Measurements from ENCODE around the gene ZNF354C. TPM values are rescaled to one million over a fixed set of nuclear protein-coding genes. Genes with fewer than 3 reads are reported as not detected.

ZNF354C gene
- total RNA-seq, 1 donor from 2014 or later, result 4.1 TPM

- Mint-ChIP-seq H3K27ac (ENCODE audit: unreplicated experiment) (no peak overlapping the region), H3K4me3 (ENCODE audit: unreplicated experiment) (no peak overlapping the region), H3K27me3 (ENCODE audit: low read depth, unreplicated experiment) (no peaks in the 10 kb centered on the region), H3K36me3 (ENCODE audit: low read depth, unreplicated experiment) (peaks cover 2% of the 10 kb centered on the region), H3K4me1 (ENCODE audit: low read depth, unreplicated experiment) (no peaks in the 10 kb centered on the region), H3K9me3 (ENCODE audit: unreplicated experiment) (peaks cover 19% of the 10 kb centered on the region)
- Histone ChIP-seq H3K79me2 (ENCODE audit: insufficient read depth, low read length) (no peaks in the 10 kb centered on the region), H3K27me3 (ENCODE audit: insufficient read depth, low read length) (no peaks in the 10 kb centered on the region), H3K27ac (ENCODE audit: low read depth, low read length) (no peak overlapping the region), H3K36me3 (ENCODE audit: insufficient read depth, low read length) (no peaks in the 10 kb centered on the region), H2AFZ (ENCODE audit: low read depth, low read length) (no peak overlapping the region), H3K9ac (ENCODE audit: low read length) (no peak overlapping the region), H3K4me1 (ENCODE audit: insufficient read depth, low read length) (no peaks in the 10 kb centered on the region), H3K4me3 (ENCODE audit: insufficient read depth, low read depth, low read length) (no peak overlapping the region), H3K9me3 (ENCODE audit: insufficient read depth, low read depth, low read length) (peaks cover 8% of the 10 kb centered on the region), H4K20me1 (ENCODE audit: insufficient read depth, low read length) (no peaks in the 10 kb centered on the region), H3K4me2 (ENCODE audit: low read length) (no peak overlapping the region)
- DNase-seq (ENCODE audit: low read depth), result no peak
- FAIRE-seq, result no peak
- no peak for TF ChIP-seq EZH2 (IDR thresholded peaks at IDR 0.05; ENCODE audit: insufficient read depth, low read length)
- TF ChIP-seq CTCF (IDR thresholded peaks at IDR 0.05; ENCODE audit: insufficient read depth, low read depth, low read length), result no peak
Measured at GRCh38 chr5:179055436-179055835, 4.7 kb upstream of the ZNF354C start.

- Histone ChIP-seq H2AFZ (ENCODE audit: low read depth, low read length) (no peak overlapping the region), H3K79me2 (ENCODE audit: insufficient read depth, low read length) (peaks cover 4% of the 10 kb centered on the region), H3K9ac (ENCODE audit: low read length) (no peak overlapping the region), H3K4me1 (ENCODE audit: insufficient read depth, low read length) (no peaks in the 10 kb centered on the region), H3K9me3 (ENCODE audit: insufficient read depth, low read depth, low read length) (peaks cover 8% of the 10 kb centered on the region), H3K27ac (ENCODE audit: low read depth, low read length) (no peak overlapping the region), H4K20me1 (ENCODE audit: insufficient read depth, low read length) (no peaks in the 10 kb centered on the region), H3K4me2 (ENCODE audit: low read length) (no peak overlapping the region), H3K27me3 (ENCODE audit: insufficient read depth, low read length) (no peaks in the 10 kb centered on the region), H3K36me3 (ENCODE audit: insufficient read depth, low read length) (no peaks in the 10 kb centered on the region), H3K4me3 (ENCODE audit: insufficient read depth, low read depth, low read length) (no peak overlapping the region)
- peaks cover 19% of the 10 kb centered on the region for H3K9me3 Mint-ChIP-seq (ENCODE audit: unreplicated experiment)
- DNase-seq (ENCODE audit: low read depth), result no peak
- H3K4me1 Mint-ChIP-seq (ENCODE audit: low read depth, unreplicated experiment), result no peaks in the 10 kb centered on the region
- no peaks in the 10 kb centered on the region for H3K27me3 Mint-ChIP-seq (ENCODE audit: low read depth, unreplicated experiment)
- no peak for TF ChIP-seq CTCF (IDR thresholded peaks at IDR 0.05; ENCODE audit: insufficient read depth, low read depth, low read length)
- TF ChIP-seq EZH2 (IDR thresholded peaks at IDR 0.05; ENCODE audit: insufficient read depth, low read length), result no peak
- H3K36me3 Mint-ChIP-seq (ENCODE audit: low read depth, unreplicated experiment), result peaks cover 2% of the 10 kb centered on the region
- no peak overlapping the region for H3K4me3 Mint-ChIP-seq (ENCODE audit: unreplicated experiment)
- no peak for FAIRE-seq
- H3K27ac Mint-ChIP-seq (ENCODE audit: unreplicated experiment), result no peak overlapping the region
Measured at GRCh38 chr5:179055841-179056240, 4.3 kb upstream of the ZNF354C start.

- TF ChIP-seq EZH2 (IDR thresholded peaks at IDR 0.05; ENCODE audit: insufficient read depth, low read length) (no peak), CTCF (IDR thresholded peaks at IDR 0.05; ENCODE audit: insufficient read depth, low read depth, low read length) (no peak)
Measured at GRCh38 chr5:179061025-179061424, 852 bp downstream of the ZNF354C start.

More at GRCh38 chr5:179061025-179061424, 852 bp downstream of the ZNF354C start:
- Histone ChIP-seq H3K79me2 (ENCODE audit: insufficient read depth, low read length) (peaks cover 19% of the 10 kb centered on the region), H4K20me1 (ENCODE audit: insufficient read depth, low read length) (no peaks in the 10 kb centered on the region), H3K27ac (ENCODE audit: low read depth, low read length) (no peak overlapping the region), H3K27me3 (ENCODE audit: insufficient read depth, low read length) (no peaks in the 10 kb centered on the region), H3K9ac (ENCODE audit: low read length) (peak overlapping the region; percentile 80), H3K36me3 (ENCODE audit: insufficient read depth, low read length) (no peaks in the 10 kb centered on the region), H3K4me2 (ENCODE audit: low read length) (peak overlapping the region; percentile 87), H3K4me3 (ENCODE audit: insufficient read depth, low read depth, low read length) (peak overlapping the region; percentile 74), H3K9me3 (ENCODE audit: insufficient read depth, low read depth, low read length) (peaks cover 13% of the 10 kb centered on the region), H3K4me1 (ENCODE audit: insufficient read depth, low read length) (no peaks in the 10 kb centered on the region), H2AFZ (ENCODE audit: low read depth, low read length) (peak overlapping the region; percentile 76)
- no peaks in the 10 kb centered on the region for H3K27me3 Mint-ChIP-seq (ENCODE audit: low read depth, unreplicated experiment)
- peaks cover 35% of the 10 kb centered on the region for H3K9me3 Mint-ChIP-seq (ENCODE audit: unreplicated experiment)
- peak overlapping the region; percentile 89 for H3K4me3 Mint-ChIP-seq (ENCODE audit: unreplicated experiment)
- FAIRE-seq, result no peak
- DNase-seq (ENCODE audit: low read depth), result no peak
- peaks cover 33% of the 10 kb centered on the region for H3K36me3 Mint-ChIP-seq (ENCODE audit: low read depth, unreplicated experiment)
- H3K4me1 Mint-ChIP-seq (ENCODE audit: low read depth, unreplicated experiment), result no peaks in the 10 kb centered on the region
- H3K27ac Mint-ChIP-seq (ENCODE audit: unreplicated experiment), result no peak overlapping the region
